ENCODE data around the gene CPNE9.

The CPNE9 gene

GRCh38 chr3:9739181-9739580 lies 35.5 kb downstream of the CPNE9 start:
- DNase-seq (ENCODE audit: low read depth) = no peak
- TF ChIP-seq, protein P1, sequence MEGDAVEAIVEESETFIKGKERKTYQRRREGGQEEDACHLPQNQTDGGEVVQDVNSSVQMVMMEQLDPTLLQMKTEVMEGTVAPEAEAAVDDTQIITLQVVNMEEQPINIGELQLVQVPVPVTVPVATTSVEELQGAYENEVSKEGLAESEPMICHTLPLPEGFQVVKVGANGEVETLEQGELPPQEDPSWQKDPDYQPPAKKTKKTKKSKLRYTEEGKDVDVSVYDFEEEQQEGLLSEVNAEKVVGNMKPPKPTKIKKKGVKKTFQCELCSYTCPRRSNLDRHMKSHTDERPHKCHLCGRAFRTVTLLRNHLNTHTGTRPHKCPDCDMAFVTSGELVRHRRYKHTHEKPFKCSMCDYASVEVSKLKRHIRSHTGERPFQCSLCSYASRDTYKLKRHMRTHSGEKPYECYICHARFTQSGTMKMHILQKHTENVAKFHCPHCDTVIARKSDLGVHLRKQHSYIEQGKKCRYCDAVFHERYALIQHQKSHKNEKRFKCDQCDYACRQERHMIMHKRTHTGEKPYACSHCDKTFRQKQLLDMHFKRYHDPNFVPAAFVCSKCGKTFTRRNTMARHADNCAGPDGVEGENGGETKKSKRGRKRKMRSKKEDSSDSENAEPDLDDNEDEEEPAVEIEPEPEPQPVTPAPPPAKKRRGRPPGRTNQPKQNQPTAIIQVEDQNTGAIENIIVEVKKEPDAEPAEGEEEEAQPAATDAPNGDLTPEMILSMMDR (IDR thresholded peaks at IDR 0.05; ENCODE audit: insufficient read depth, low read depth, low read length, missing control alignments) = no peak
- H3K4me3 ChIP-seq (ENCODE audit: low read length) = no peak overlapping the region

DNA sequence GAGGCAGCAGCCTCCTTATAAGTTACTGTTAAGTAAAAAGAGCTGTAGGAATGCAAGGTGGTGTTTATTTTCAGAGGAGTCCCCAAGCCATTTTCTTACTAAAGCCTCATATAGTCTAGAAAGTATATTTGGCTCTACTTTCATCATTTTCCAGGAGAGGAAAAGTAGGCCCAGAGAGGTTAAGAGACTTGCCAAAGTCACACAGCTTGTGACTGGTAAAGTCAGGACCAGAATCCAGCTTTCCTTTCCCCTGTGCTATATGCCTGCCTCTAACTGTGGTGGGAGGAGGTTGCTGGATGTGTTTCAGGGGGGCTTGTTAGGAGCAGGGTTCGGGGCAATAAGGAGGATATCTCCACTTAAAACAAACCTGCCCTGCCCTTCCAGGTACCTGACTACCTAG lies 38.9 kb downstream of the CPNE9 start:
- TF ChIP-seq, protein P1 (IDR thresholded peaks at IDR 0.05; ENCODE audit: insufficient read depth, low read depth, low read length, missing control alignments) = no peak
- no peak overlapping the region for H3K4me3 ChIP-seq (ENCODE audit: low read length)
- DNase-seq (ENCODE audit: low read depth) = no peak

DNA sequence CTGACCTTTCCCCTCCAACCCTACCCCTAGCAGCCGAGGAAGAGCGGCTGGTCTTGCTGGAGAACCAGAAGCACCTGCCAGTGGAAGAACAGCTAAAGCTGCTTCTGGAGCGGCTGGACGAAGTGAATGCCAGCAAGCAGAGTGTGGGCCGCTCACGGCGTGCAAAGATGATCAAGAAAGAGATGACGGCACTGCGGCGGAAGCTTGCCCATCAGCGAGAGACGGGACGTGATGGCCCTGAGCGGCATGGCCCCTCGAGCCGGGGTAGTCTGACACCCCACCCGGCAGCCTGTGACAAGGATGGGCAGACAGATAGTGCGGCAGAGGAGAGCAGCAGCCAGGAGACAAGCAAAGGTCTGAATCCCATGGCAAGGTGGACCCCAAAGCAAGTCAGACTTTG lies 39.9 kb downstream of the CPNE9 start:
- TF ChIP-seq, protein P1 (IDR thresholded peaks at IDR 0.05; ENCODE audit: insufficient read depth, low read depth, low read length, missing control alignments) = no peak
- no peak overlapping the region for H3K4me3 ChIP-seq (ENCODE audit: low read length)
- no peak for DNase-seq (ENCODE audit: low read depth)

- TF ChIP-seq, protein P1 (IDR thresholded peaks at IDR 0.05; ENCODE audit: insufficient read depth, low read depth, low read length, missing control alignments) = no peak
- H3K4me3 ChIP-seq (ENCODE audit: low read length) = no peak overlapping the region
- DNase-seq (ENCODE audit: low read depth) = no peak
Observed at GRCh38 chr3:9744162-9744561, 40.5 kb downstream of the CPNE9 start.

DNA sequence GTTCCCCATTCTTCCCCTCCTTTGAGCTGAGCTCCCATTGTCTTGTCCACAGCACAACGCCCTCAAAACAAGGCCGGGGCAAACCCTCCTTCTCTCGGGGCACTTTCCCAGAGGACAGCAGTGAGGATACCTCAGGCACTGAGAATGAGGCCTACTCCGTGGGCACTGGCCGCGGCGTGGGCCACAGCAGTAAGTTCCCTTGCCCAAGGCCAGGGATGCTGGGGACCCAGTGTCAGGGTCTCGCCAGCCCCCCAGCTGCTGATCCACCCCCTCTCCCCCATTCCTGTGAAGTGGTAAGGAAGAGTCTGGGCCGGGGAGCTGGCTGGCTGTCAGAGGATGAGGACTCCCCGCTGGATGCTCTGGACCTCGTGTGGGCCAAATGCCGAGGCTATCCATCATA lies 41.9 kb downstream of the CPNE9 start:
- TF ChIP-seq, protein P1 (IDR thresholded peaks at IDR 0.05; ENCODE audit: insufficient read depth, low read depth, low read length, missing control alignments) = no peak
- no peak overlapping the region for H3K4me3 ChIP-seq (ENCODE audit: low read length)
- DNase-seq (ENCODE audit: low read depth) = no peak

DNA sequence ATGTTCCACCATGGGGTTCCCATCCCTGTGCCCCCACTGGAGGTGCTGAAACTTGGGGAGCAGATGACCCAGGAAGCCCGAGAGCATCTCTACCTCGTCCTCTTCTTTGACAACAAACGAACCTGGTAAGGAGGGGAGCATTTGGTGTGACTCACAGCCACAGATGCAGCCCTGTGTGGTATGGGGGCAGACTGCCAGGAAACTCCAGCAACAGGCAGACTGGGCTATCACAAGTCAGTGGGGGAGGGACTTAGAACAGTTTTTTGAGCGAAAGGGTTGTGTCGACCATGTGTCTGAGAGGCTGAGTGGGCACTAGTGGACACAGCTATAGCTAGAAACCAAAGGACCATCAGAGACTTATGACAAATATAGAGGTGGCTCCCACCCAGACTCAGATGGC lies 42.7 kb downstream of the CPNE9 start:
- H3K4me3 ChIP-seq (ENCODE audit: low read length) = no peak overlapping the region
- TF ChIP-seq, protein P1 (IDR thresholded peaks at IDR 0.05; ENCODE audit: insufficient read depth, low read depth, low read length, missing control alignments) = no peak
- no peak for DNase-seq (ENCODE audit: low read depth)

DNA sequence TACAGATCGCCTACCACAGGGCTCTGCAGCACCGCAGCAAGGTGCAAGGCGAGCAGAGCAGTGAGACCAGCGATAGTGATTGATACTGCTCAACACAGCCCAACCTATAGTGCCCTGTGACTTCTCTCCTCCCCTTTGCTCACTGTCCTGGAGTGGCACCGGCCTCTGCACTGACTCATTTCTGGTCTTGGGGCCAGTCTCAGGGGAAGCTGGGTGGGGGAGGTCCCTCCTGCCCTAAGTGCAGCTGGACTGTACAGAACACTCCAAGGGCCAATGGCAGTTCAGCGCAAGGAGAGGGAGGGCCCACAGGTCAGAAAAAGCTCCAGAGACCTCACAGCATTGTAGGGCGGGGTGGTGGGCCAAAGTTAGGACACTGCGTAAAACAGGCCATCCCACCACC lies 43.6 kb downstream of the CPNE9 start:
- TF ChIP-seq, protein P1 (IDR thresholded peaks at IDR 0.05; ENCODE audit: insufficient read depth, low read depth, low read length, missing control alignments) = no peak
- no peak for DNase-seq (ENCODE audit: low read depth)
- H3K4me3 ChIP-seq (ENCODE audit: low read length) = no peak overlapping the region

Measured in epithelial cell of esophagus (primary cell).